DMS53 (cell line): Measurements from ENCODE around the gene OR10C1.
A peak's percentile ranks its signal among the peaks of the same experiment; 100 is the strongest.
"Not testable (repeated sequence)": the region's sequence is repeated elsewhere in the genome, so short reads cannot be mapped to it uniquely, and the experiment has no call there.

Source experiments
- DNase-seq: peaks from one replicate; lab custom pipeline; 2025; lab: John Stamatoyannopoulos, UW

The OR10C1 gene

DNA sequence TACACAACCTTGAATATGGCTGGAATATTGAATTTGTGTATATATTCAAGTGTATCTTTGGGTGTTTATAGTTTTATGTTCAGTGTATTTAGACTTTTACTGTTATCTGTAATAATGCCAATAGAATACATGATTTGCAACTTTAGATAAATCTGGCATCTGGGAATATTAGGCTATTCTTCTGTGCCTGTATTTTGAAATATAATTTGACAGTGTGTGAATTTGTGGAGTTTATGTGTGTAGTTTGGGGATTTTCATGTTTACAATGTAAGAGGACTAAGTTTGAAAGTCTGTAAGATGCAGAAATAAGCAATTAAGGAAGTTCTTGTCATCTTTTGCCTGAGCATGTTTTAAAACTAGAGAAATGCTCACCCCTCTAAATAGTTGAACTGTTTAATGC, at the start of gene OR10C1:
Gene OR10C1, plus strand, starts transcription at position 301 of the 400 bp plus-strand sequence. CDS start 710 bp downstream, outside the sequence.
- DNase-seq, result no peak

DNA sequence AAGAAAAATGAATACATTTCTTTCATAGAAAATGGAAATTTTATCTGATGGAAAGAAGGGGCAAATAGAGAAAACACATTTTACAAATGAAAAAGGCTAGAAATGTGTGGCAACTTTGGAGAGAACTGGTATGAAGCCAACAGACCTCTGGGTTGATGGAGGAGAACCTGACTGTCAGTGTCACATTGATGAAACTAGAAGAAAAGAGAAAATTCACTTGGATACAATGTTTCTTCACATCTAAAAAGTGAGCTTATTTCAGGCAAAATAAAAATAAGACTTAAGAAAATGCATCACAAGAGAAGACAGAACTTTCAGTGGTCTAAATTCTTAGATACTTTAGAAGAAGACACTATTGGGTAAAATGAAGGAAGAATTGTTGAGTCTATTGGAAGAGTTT, 43.8 kb upstream of the OR10C1 start, which contains the start of gene OR12D2:
Gene OR12D2, plus strand, starts transcription at position 301 of the 400 bp plus-strand sequence. CDS start 1,069 bp downstream, outside the sequence.
- DNase-seq, result no peak

GRCh38 chr6:29399525-29399924, 39.6 kb upstream of the OR10C1 start:
- no peak for DNase-seq

- DNase-seq, result no peak
Observed at GRCh38 chr6:29403801-29404200, 35.3 kb upstream of the OR10C1 start.

DNA sequence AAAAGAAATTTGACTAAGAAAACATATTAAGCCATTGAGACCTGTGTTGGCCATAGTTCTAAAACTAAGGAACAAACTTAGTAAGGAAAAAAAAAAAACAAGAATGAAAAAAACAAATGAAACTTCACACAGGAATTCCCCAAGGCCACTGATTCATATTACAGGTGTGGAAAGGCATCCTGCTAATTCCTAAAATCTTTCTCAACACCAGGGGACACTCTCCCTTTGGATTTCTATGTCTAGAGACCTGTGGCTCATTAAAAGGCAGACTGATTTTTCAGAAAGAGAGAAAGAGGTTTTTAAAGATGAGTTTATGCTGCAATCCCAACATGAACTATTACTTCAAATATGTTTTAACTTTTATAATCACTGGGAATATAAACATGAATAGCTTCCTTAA, 24.5 kb upstream of the OR10C1 start, which contains the start of gene OR12D1:
Gene OR12D1, plus strand, starts transcription at position 341 of the 400 bp plus-strand sequence.
- peak; percentile 27 for DNase-seq

GRCh38 chr6:29419516-29419915, 19.6 kb upstream of the OR10C1 start:
- no peak for DNase-seq

DNA sequence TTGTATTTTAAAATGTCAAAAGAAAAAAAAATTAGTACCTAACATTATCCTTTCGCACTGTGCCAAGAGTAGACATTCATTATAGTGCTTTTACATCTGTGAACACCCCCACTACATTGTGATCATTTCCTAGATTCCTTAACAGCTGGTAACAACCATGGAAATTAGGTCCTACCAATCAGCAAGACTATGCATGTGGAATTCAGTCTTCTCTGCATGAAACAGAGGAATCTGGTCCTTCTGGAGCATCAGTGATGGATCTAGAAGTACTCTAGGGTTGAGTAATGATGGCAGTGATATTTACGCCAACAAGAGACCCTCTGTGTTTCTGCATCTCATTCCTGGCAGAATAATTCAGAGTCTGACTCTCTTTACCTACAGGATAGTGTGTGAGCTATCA, 14.9 kb upstream of the OR10C1 start:
- DNase-seq, result no peak

GRCh38 chr6:29424575-29424974, 14.5 kb upstream of the OR10C1 start:
- DNase-seq, result no peak

GRCh38 chr6:29425075-29425474, 14.0 kb upstream of the OR10C1 start:
- DNase-seq, result no peak

GRCh38 chr6:29426654-29427053, 12.5 kb upstream of the OR10C1 start:
- DNase-seq, result peak; percentile 12

- peak; percentile 51 for DNase-seq
Observed at GRCh38 chr6:29436730-29437129, 2.4 kb upstream of the OR10C1 start.

- DNase-seq, result no peak
Observed at GRCh38 chr6:29442719-29443118, 3.6 kb downstream of the OR10C1 start.

GRCh38 chr6:29444031-29444430, 4.9 kb downstream of the OR10C1 start:
- DNase-seq, result not testable (repeated sequence)

- no peak for DNase-seq
Observed at GRCh38 chr6:29447670-29448069, 8.6 kb downstream of the OR10C1 start.

- no peak for DNase-seq
Observed at GRCh38 chr6:29451471-29452193, 12.5 kb downstream of the OR10C1 start.

- no peak for DNase-seq
Observed at GRCh38 chr6:29456971-29457370, 17.9 kb downstream of the OR10C1 start, which contains the start of the genes OR11A1 and OR2H1. OR11A1 (minus strand) TSS chr6:29457071; CDS start chr6:29427641, 29,430 bp downstream. OR2H1 (plus strand) TSS chr6:29457155; CDS start chr6:29461770, 4,615 bp downstream.

- no peak for DNase-seq
Observed at GRCh38 chr6:29461021-29461814, 22.1 kb downstream of the OR10C1 start.

- no peak for DNase-seq
Observed at GRCh38 chr6:29462022-29462421, 22.9 kb downstream of the OR10C1 start.

DNA sequence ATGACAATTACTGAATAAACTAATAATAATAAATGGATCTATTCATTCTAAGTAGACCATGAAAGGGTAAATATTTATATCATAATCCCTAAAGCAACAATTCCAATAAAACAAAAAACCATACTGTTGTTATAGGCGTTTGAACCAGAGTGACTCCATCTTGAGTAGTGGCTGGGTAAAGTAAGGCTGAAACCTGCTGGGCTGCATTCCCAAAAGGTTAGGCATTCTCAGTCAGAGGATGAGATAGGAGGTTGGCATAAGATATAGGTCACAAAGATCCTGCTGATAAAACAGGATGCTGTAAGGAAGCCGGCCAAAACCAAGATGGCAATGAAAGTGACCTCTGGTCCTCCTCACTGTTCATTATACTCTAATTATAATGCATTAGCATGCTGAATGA, 26.2 kb downstream of the OR10C1 start:
- peak; percentile 60 for DNase-seq

DNA sequence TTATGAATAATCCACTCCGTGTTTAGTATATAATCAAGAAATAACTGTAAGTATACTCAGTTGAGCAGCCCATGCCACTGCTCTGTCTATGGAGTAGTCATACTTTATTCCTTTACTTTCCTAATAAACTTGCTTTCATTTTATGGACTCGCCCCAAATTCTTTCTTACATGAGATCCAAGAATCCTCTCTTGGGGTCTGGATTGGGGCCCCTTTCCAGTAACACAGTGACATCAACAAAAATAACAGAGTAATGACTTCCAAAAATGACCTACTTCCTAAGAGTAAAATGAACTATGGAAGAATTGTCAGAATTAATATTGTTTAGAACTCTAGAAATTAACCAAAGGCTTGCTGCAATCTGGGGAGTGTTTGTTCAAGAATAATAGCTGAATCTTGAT, 26.7 kb downstream of the OR10C1 start:
- DNase-seq, result no peak

GRCh38 chr6:29466241-29466640, 27.1 kb downstream of the OR10C1 start:
- peak; percentile 13 for DNase-seq

GRCh38 chr6:29474996-29475395, 35.9 kb downstream of the OR10C1 start:
- DNase-seq, result no peak

GRCh38 chr6:29477923-29478450, 38.9 kb downstream of the OR10C1 start:
- no peak for DNase-seq
